ENCODE measurements around the gene SPI1. TPM values are rescaled to one million over a fixed set of nuclear protein-coding genes. Genes with fewer than 3 reads are reported as not detected.

SPI1 gene
- total RNA-seq, 1 experiment from 2014 or later: not detected

DNA sequence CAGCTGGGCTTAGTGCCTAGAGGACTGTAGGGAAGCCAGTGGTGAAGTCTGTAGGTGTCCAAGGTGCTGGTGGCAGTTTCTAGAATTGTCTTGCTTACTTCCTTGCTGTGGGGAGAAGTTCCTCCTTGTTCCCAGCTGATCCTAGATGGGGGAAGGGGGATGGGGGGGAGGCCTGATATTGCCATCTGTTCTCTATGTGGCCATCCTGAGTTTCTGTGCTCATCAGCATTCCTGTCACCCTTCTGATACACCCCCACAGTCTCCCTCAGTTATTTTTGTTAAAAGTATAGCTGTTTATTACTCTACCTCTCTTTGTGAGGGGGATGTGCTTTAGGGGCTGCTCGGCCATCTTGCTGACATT is 71.9 kb downstream of the SPI1 start:
- H3K18ac ChIP-seq (ENCODE audit: insufficient read length, low read depth, low read length): no peak overlapping the region
- H3K9ac ChIP-seq (ENCODE audit: extremely low read depth, insufficient read length, low read length): no peak overlapping the region
- H4K20me1 ChIP-seq (ENCODE audit: control insufficient read depth, insufficient read depth, insufficient read length): no peaks in the 10 kb centered on the region
- H3K56ac ChIP-seq (ENCODE audit: insufficient read length, low read depth, low read length): no peak overlapping the region
- Mint-ChIP-seq H3K4me3 (no peak overlapping the region), H3K27ac (peak overlapping the region in 1 of 3 experiments; percentile 74; a peak in 2 of 7 replicates), H3K4me1 (peaks cover 4 to 16% of the 10 kb centered on the region in 2 experiments), H3K36me3 (ENCODE audit: insufficient read depth in 1 of 3, low read depth in 3 of 3) (peaks cover 32 to 66% (median 52%) of the 10 kb centered on the region in 3 experiments), H3K27me3 (ENCODE audit: low read depth) (no peaks in the 10 kb centered on the region), H3K9me3 (peaks cover 10 to 12% of the 10 kb centered on the region in 2 experiments; a peak in 4 of 5 replicates)
- no peaks in the 10 kb centered on the region for H3K79me1 ChIP-seq (ENCODE audit: insufficient read depth, low read depth, low read length, poor library complexity, severe bottlenecking)
- no peak overlapping the region for H3K23ac ChIP-seq (ENCODE audit: insufficient read length, low read depth, low read length)
- no peak overlapping the region for H3K4me2 ChIP-seq (ENCODE audit: insufficient read depth, insufficient read length, low read length)
- no peak overlapping the region for H4K91ac ChIP-seq (ENCODE audit: insufficient read length, low read depth, low read length)
- no peaks in the 10 kb centered on the region for H3K27me3 ChIP-seq (ENCODE audit: insufficient read depth, low read length)
- H3K79me2 ChIP-seq (ENCODE audit: insufficient read depth, low read length): no peaks in the 10 kb centered on the region
- H3T11ph ChIP-seq (ENCODE audit: low read length): no peak overlapping the region
- no peak for DNase-seq
- H2BK5ac ChIP-seq (ENCODE audit: insufficient read length, low read length): no peak overlapping the region
- no peak overlapping the region for H3K27ac ChIP-seq (ENCODE audit: insufficient read length, low read depth, low read length)
- H3K4me1 ChIP-seq (ENCODE audit: insufficient read depth, low read length): no peaks in the 10 kb centered on the region
- no peak overlapping the region for H3K4ac ChIP-seq (ENCODE audit: low read depth, low read length)
- H2BK120ac ChIP-seq (ENCODE audit: low read depth, low read length, poor library complexity, severe bottlenecking): no peak overlapping the region
- H2BK12ac ChIP-seq (ENCODE audit: insufficient read length, low read depth, low read length): no peak overlapping the region
- H2BK15ac ChIP-seq (ENCODE audit: low read depth, low read length): no peak overlapping the region
- no peaks in the 10 kb centered on the region for H3K9me3 ChIP-seq (ENCODE audit: control insufficient read depth, low read depth, low read length)
- H3K14ac ChIP-seq (ENCODE audit: insufficient read depth, low read length): no peak overlapping the region
- no peak overlapping the region for H2AFZ ChIP-seq (ENCODE audit: low read length)
- H3K23me2 ChIP-seq (ENCODE audit: insufficient read length, low read depth, low read length, poor library complexity, severe bottlenecking): no peaks in the 10 kb centered on the region
- no peak overlapping the region for H4K8ac ChIP-seq (replicated peaks; ENCODE audit: insufficient read length, low read depth, low read length)
- no peak overlapping the region for H2BK20ac ChIP-seq (ENCODE audit: low read depth, low read length, poor library complexity, severe bottlenecking)
- no peak overlapping the region for H2AK5ac ChIP-seq (ENCODE audit: insufficient read length, low read length)
- TF ChIP-seq, protein P1, sequence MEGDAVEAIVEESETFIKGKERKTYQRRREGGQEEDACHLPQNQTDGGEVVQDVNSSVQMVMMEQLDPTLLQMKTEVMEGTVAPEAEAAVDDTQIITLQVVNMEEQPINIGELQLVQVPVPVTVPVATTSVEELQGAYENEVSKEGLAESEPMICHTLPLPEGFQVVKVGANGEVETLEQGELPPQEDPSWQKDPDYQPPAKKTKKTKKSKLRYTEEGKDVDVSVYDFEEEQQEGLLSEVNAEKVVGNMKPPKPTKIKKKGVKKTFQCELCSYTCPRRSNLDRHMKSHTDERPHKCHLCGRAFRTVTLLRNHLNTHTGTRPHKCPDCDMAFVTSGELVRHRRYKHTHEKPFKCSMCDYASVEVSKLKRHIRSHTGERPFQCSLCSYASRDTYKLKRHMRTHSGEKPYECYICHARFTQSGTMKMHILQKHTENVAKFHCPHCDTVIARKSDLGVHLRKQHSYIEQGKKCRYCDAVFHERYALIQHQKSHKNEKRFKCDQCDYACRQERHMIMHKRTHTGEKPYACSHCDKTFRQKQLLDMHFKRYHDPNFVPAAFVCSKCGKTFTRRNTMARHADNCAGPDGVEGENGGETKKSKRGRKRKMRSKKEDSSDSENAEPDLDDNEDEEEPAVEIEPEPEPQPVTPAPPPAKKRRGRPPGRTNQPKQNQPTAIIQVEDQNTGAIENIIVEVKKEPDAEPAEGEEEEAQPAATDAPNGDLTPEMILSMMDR (conservative IDR thresholded peaks at IDR 0.05): no peak
- no CpG with 5 or more reads among the region's 1 CpG for WGBS (ENCODE audit: extremely low coverage, insufficient read length, low lambda C conversion rate)
- H4K5ac ChIP-seq (ENCODE audit: insufficient read length, low read depth, low read length): no peak overlapping the region
